K562 (cell line): ENCODE data around the gene ZDHHC8.

Experiments used
- BCL6 ChIP-seq: fragments of 250-450 bp; sonication (Bioruptor Pico); IDR thresholded peaks from 2 replicates; pipeline ENCODE4 v1.4.0; 2020
- EZH2 ChIP-seq: IDR thresholded peaks from 2 replicates; pipeline ENCODE4 v1.6.1; 2012; ENCODE audit warnings: low read depth, mild to moderate bottlenecking, inconsistent platforms, low read length, borderline replicate concordance
- FOSL1 ChIP-seq: fragments of 200-800 bp; sonication (Bioruptor generic); conservative IDR thresholded peaks from 2 replicates; pipeline ENCODE4 v1.6.1; 2016; ENCODE audit warnings: missing genetic modification characterization, missing compliant biosample characterization
- NCOR1 ChIP-seq: fragments of 450-650 bp; IDR thresholded peaks from 2 replicates; pipeline ENCODE4 v1.6.1; 2016; ENCODE audit warnings: mild to moderate bottlenecking, moderate library complexity
- PHB ChIP-seq: fragments of 250-450 bp; sonication (Bioruptor Pico); IDR thresholded peaks from 2 replicates; pipeline ENCODE4 v1.5.0; 2021
- RAD21 ChIP-seq, 2 experiments: fragments of 250-450 bp in 1 of 2; fragments of 450-650 bp in 1 of 2; sonication (Bioruptor Pico) in 1 of 2; formaldehyde crosslinking in 1 of 2; IDR thresholded peaks in 1 of 2; conservative IDR thresholded peaks in 1 of 2; 2 replicates each; pipeline versions ENCODE4 v1.4.0 to v1.8.0; 2020 to 2022; ENCODE audit warnings: mild to moderate bottlenecking in 2 of 2, moderate library complexity in 1 of 2
- SMARCC2 ChIP-seq: fragments of 450-650 bp; IDR thresholded peaks from 2 replicates; pipeline ENCODE4 v1.6.1; 2017; ENCODE audit warnings: antibody characterized with exemption, moderate library complexity, mild to moderate bottlenecking, low read depth
- SREBF2 ChIP-seq: sonication (generic); formaldehyde crosslinking; IDR thresholded peaks from 2 replicates; pipeline ENCODE4 v1.4.0; 2020; ENCODE audit warnings: mild to moderate bottlenecking, missing genetic modification reagents
- ZNF212 ChIP-seq: fragments of 450-650 bp; formaldehyde crosslinking; IDR thresholded peaks from 2 replicates; pipeline ENCODE4 v1.4.0; 2020; ENCODE audit warnings: mild to moderate bottlenecking
- TF ChIP-seq, protein P1 (sequence below): fragments of 200-400 bp; formaldehyde crosslinking; IDR thresholded peaks from 2 replicates; pipeline ENCODE4 v1.6.1; 2017; ENCODE audit warnings: mild to moderate bottlenecking, low read depth, low read length, moderate library complexity
- TF ChIP-seq, protein P2 (sequence below): IDR thresholded peaks from 2 replicates; pipeline ENCODE4 v1.6.1; 2011; ENCODE audit warnings: borderline replicate concordance, low read depth, mild to moderate bottlenecking, moderate library complexity, low read length; ENCODE audit not compliant: insufficient read depth, poor library complexity, severe bottlenecking
- TF ChIP-seq, protein P3 (sequence below): sonication (generic); formaldehyde crosslinking; IDR thresholded peaks from 2 replicates; pipeline ENCODE4 v1.8.1; 2023; ENCODE audit warnings: mild to moderate bottlenecking, missing genetic modification reagents

DNA sequence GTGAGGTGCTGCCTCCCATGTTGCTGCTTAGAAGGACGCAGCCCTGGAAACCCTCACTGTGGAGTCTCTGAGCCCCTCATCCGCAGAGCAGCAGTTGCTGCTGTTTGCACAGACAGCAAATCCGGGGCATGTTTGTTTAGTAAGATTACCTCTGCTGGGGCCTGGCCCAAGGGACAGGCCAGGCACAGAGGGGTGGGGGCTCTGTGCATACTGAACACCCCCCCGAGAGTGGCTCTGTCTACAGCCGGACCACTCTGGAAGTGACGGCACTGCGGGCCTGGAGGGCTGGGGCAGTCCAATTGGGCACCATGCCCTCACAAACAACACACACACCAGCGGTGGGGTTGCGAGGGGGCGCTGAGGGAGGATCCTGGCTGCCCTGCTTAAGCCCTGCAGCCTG is 42.2 kb downstream of the ZDHHC8 start:
- no peak for TF ChIP-seq NCOR1
- TF ChIP-seq FOSL1 (tag) = no peak
- TF ChIP-seq, protein P1, sequence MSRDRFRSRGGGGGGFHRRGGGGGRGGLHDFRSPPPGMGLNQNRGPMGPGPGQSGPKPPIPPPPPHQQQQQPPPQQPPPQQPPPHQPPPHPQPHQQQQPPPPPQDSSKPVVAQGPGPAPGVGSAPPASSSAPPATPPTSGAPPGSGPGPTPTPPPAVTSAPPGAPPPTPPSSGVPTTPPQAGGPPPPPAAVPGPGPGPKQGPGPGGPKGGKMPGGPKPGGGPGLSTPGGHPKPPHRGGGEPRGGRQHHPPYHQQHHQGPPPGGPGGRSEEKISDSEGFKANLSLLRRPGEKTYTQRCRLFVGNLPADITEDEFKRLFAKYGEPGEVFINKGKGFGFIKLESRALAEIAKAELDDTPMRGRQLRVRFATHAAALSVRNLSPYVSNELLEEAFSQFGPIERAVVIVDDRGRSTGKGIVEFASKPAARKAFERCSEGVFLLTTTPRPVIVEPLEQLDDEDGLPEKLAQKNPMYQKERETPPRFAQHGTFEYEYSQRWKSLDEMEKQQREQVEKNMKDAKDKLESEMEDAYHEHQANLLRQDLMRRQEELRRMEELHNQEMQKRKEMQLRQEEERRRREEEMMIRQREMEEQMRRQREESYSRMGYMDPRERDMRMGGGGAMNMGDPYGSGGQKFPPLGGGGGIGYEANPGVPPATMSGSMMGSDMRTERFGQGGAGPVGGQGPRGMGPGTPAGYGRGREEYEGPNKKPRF = no peak
- TF ChIP-seq, protein P2, sequence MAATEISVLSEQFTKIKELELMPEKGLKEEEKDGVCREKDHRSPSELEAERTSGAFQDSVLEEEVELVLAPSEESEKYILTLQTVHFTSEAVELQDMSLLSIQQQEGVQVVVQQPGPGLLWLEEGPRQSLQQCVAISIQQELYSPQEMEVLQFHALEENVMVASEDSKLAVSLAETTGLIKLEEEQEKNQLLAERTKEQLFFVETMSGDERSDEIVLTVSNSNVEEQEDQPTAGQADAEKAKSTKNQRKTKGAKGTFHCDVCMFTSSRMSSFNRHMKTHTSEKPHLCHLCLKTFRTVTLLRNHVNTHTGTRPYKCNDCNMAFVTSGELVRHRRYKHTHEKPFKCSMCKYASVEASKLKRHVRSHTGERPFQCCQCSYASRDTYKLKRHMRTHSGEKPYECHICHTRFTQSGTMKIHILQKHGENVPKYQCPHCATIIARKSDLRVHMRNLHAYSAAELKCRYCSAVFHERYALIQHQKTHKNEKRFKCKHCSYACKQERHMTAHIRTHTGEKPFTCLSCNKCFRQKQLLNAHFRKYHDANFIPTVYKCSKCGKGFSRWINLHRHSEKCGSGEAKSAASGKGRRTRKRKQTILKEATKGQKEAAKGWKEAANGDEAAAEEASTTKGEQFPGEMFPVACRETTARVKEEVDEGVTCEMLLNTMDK = no peak
- TF ChIP-seq PHB (CRISPR knock-in tag) = no peak
- TF ChIP-seq BCL6 (CRISPR knock-in tag) = no peak
- no peak for TF ChIP-seq SMARCC2
- TF ChIP-seq SREBF2 (CRISPR knock-in tag) = no peak
- TF ChIP-seq, protein P3, sequence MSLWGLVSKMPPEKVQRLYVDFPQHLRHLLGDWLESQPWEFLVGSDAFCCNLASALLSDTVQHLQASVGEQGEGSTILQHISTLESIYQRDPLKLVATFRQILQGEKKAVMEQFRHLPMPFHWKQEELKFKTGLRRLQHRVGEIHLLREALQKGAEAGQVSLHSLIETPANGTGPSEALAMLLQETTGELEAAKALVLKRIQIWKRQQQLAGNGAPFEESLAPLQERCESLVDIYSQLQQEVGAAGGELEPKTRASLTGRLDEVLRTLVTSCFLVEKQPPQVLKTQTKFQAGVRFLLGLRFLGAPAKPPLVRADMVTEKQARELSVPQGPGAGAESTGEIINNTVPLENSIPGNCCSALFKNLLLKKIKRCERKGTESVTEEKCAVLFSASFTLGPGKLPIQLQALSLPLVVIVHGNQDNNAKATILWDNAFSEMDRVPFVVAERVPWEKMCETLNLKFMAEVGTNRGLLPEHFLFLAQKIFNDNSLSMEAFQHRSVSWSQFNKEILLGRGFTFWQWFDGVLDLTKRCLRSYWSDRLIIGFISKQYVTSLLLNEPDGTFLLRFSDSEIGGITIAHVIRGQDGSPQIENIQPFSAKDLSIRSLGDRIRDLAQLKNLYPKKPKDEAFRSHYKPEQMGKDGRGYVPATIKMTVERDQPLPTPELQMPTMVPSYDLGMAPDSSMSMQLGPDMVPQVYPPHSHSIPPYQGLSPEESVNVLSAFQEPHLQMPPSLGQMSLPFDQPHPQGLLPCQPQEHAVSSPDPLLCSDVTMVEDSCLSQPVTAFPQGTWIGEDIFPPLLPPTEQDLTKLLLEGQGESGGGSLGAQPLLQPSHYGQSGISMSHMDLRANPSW (CRISPR knock-in tag) = no peak
- no peak for TF ChIP-seq RAD21 (CRISPR knock-in tag; conservative IDR thresholded peaks at IDR 0.05 in 1 of 2, IDR thresholded peaks at IDR 0.05 in 1 of 2)
- no peak for TF ChIP-seq EZH2
- no peak for TF ChIP-seq ZNF212
